HCT116 (cell line): ENCODE results near the gene GPA33. TPM values are rescaled to one million over a fixed set of nuclear protein-coding genes. Genes with fewer than 3 reads are reported as not detected.

Source experiments
- ATAC-seq: fragments of 200-7000 bp; cut with Tn5 transposase; 2 replicates; pipeline ENCODE4 v1.9.1; 2020; ENCODE audit warnings: mild to moderate bottlenecking, moderate library complexity
- BruUV-seq: library from RNA; stranded (reverse); fragments of 400-500 nt; replicated peaks from 2 replicates; lab custom pipeline; 2021; lab: Mats Ljungman, UMichigan
- CTCF ChIA-PET: fragments of 300-600 bp; sonication (Branson Sonifier 250); formaldehyde crosslinking; loops from one replicate; lab custom pipeline; 2021; ENCODE audit warnings: antibody characterized with exemption; lab: Charles Lee
- POLR2A ChIA-PET: fragments of 300-600, 350-600 bp; sonication (Branson Sonifier 250); formaldehyde crosslinking; loops from one replicate; lab custom pipeline; 2021; ENCODE audit warnings: antibody characterized with exemption; lab: Charles Lee
- RAD21 ChIA-PET, 2 experiments: fragments of 300-600 bp; sonication (Branson Sonifier 250); formaldehyde crosslinking; loops; one replicate each; lab custom pipeline; 2023; ENCODE audit warnings: low total read pairs in 2 of 2; ENCODE audit not compliant: uncharacterized antibody in 2 of 2, unreplicated experiment in 2 of 2, low non-redundant PET in 1 of 2; lab: Charles Lee
- DNase-seq: peaks from one replicate; pipeline ENCODE4 v3.0.0-alpha.2; 2010; ENCODE audit warnings: low read depth, low spot score
- H2AFZ ChIP-seq: fragments of 200-600 bp; shearing (Covaris generic), sonication (generic); 2 replicates; pipeline ENCODE4 v1.6.1; 2017; ENCODE audit warnings: low read depth, mixed run types, mixed read lengths, antibody characterized with exemption, low read length; ENCODE audit not compliant: poor library complexity, severe bottlenecking
- H3K27ac ChIP-seq: 2 replicates; pipeline ENCODE4 v1.5.1; 2012; ENCODE audit warnings: low read depth, low read length
- H3K27me3 ChIP-seq: fragments of 200-600 bp; sonication (generic); 2 replicates; pipeline ENCODE4 v1.6.1; 2016; ENCODE audit warnings: mixed run types, low read length, mixed read lengths; ENCODE audit not compliant: insufficient read depth
- H3K36me3 ChIP-seq, 2 experiments: fragments of 200-500 bp in 1 of 2; fragments of 200-600 bp in 1 of 2; sonication (Bioruptor generic) in 1 of 2; sonication (generic) in 1 of 2; 2 replicates each; pipeline versions ENCODE4 v1.5.1 to v1.6.1; 2014 to 2016; ENCODE audit warnings: low read length in 2 of 2, inconsistent platforms in 1 of 2, mixed read lengths in 1 of 2, mixed run types in 1 of 2; ENCODE audit not compliant: insufficient read depth in 2 of 2, control insufficient read depth in 1 of 2
- H3K4me1 ChIP-seq, 2 experiments: fragments of 200-600 bp in 1 of 2; sonication (generic) in 1 of 2; 2 replicates each; pipeline versions ENCODE4 v1.5.1 to v1.6.1; 2012 to 2017; ENCODE audit warnings: low read length in 2 of 2, inconsistent platforms in 1 of 2, mild to moderate bottlenecking in 1 of 2, mixed read lengths in 1 of 2, mixed run types in 1 of 2, moderate library complexity in 1 of 2; ENCODE audit not compliant: insufficient read depth in 2 of 2, control insufficient read depth in 1 of 2
- H3K4me2 ChIP-seq: fragments of 200-600 bp; sonication (generic); 2 replicates; pipeline ENCODE4 v1.6.1; 2017; ENCODE audit warnings: mixed run types, low read length, mixed read lengths
- H3K4me3 ChIP-seq, 2 experiments: fragments of 200-600 bp in 1 of 2; sonication (generic) in 1 of 2; replicated peaks in 1 of 2; 2 replicates each; pipeline ENCODE4 v1.5.1; 2011 to 2016; ENCODE audit warnings: low read length in 2 of 2, control low read depth in 1 of 2, low read depth in 1 of 2, mild to moderate bottlenecking in 1 of 2, mixed read lengths in 1 of 2, mixed run types in 1 of 2
- H3K79me2 ChIP-seq: fragments of 200-600 bp; sonication (generic); 2 replicates; pipeline ENCODE4 v1.6.1; 2017; ENCODE audit warnings: mild to moderate bottlenecking, mixed run types, low read length, moderate library complexity, mixed read lengths; ENCODE audit not compliant: insufficient read depth
- H3K9ac ChIP-seq: fragments of 200-600 bp; sonication (generic); 2 replicates; pipeline ENCODE4 v1.6.1; 2016; ENCODE audit warnings: low read length, mixed read lengths
- H3K9me2 ChIP-seq: fragments of 200-600 bp; sonication (generic), shearing (Covaris generic); 2 replicates; pipeline ENCODE4 v1.6.1; 2017; ENCODE audit warnings: mixed run types, mild to moderate bottlenecking, moderate library complexity; ENCODE audit not compliant: insufficient read depth
- H3K9me3 ChIP-seq, 2 experiments: fragments of 200-500 bp in 1 of 2; fragments of 200-600 bp in 1 of 2; sonication (Bioruptor generic) in 1 of 2; sonication (generic) in 1 of 2; 2 replicates each; pipeline ENCODE4 v1.6.1; 2014 to 2017; ENCODE audit warnings: low read length in 2 of 2, mixed read lengths in 2 of 2, inconsistent platforms in 1 of 2, low read depth in 1 of 2, mild to moderate bottlenecking in 1 of 2, mixed run types in 1 of 2, moderate library complexity in 1 of 2; ENCODE audit not compliant: control insufficient read depth in 1 of 2, insufficient read depth in 1 of 2
- H4K20me1 ChIP-seq: fragments of 200-600 bp; sonication (generic), shearing (Covaris generic); 2 replicates; pipeline ENCODE4 v1.6.1; 2017; ENCODE audit warnings: mixed run types, mild to moderate bottlenecking, moderate library complexity; ENCODE audit not compliant: insufficient read depth
- CBX3 ChIP-seq: IDR thresholded peaks from 2 replicates; pipeline ENCODE4 v1.6.1; 2012; ENCODE audit warnings: low read depth
- CTCF ChIP-seq, 3 experiments: fragments of 200-600 bp in 1 of 3; sonication (generic) in 1 of 3; IDR thresholded peaks in 2 of 3; conservative IDR thresholded peaks in 1 of 3; 2 replicates each; pipeline ENCODE4 v1.5.1; 2012 to 2017; ENCODE audit warnings: low read depth in 2 of 3, low read length in 2 of 3, antibody characterized with exemption in 1 of 3, borderline replicate concordance in 1 of 3, control low read depth in 1 of 3, mild to moderate bottlenecking in 1 of 3, mixed read lengths in 1 of 3, mixed run types in 1 of 3, moderate library complexity in 1 of 3; ENCODE audit not compliant: insufficient read depth in 1 of 3
- MAX ChIP-seq: IDR thresholded peaks from 2 replicates; pipeline ENCODE4 v1.6.1; 2012
- POLR2AphosphoS5 ChIP-seq: IDR thresholded peaks from 2 replicates; pipeline ENCODE4 v1.6.1; 2011; ENCODE audit warnings: mild to moderate bottlenecking, low read depth, low read length, moderate library complexity
- RAD21 ChIP-seq: IDR thresholded peaks from 2 replicates; pipeline ENCODE4 v1.6.1; 2012; ENCODE audit warnings: low read depth, mild to moderate bottlenecking
- SIN3A ChIP-seq: IDR thresholded peaks from 2 replicates; pipeline ENCODE4 v1.6.1; 2012; ENCODE audit warnings: low read depth
- SRF ChIP-seq: IDR thresholded peaks from 2 replicates; pipeline ENCODE4 v1.6.1; 2012; ENCODE audit warnings: low read depth
- ZFX ChIP-seq: fragments of 450-650 bp; IDR thresholded peaks from 2 replicates; pipeline ENCODE4 v1.6.1; 2017
- ZNF274 ChIP-seq: fragments of 200-500 bp; sonication (Bioruptor generic); IDR thresholded peaks from 2 replicates; pipeline ENCODE4 v1.6.1; 2014; ENCODE audit warnings: mild to moderate bottlenecking, low read depth, low read length, inconsistent platforms
- intact Hi-C: fragments of 100-400 bp; cut with micrococcal nuclease; formaldehyde crosslinking; loops from 2 replicates; pipeline ENCODE4 v1.10.0; 2022
- total RNA-seq: library from RNA; stranded (reverse); gene quantifications from one replicate; pipeline ENCODE4 v1.2.1, GENCODE V29; 2021; ENCODE audit not compliant: unreplicated experiment

GPA33 gene
- total RNA-seq, 1 experiment from 2014 or later, result 0.22 TPM

- no peak overlapping the region for H3K9ac ChIP-seq
- no peaks in the 10 kb centered on the region for H4K20me1 ChIP-seq
- no peak overlapping the region for H3K27ac ChIP-seq
- H3K9me2 ChIP-seq, result no peaks in the 10 kb centered on the region
- H3K4me3 ChIP-seq, result no peak overlapping the region
- intact Hi-C loops, result no loop called here
- ChIA-PET POLR2A (no interaction called here), CTCF (interaction anchor here (4.3 kb wide), 1 partner anchor 142 kb away, joined by 29 read pairs; no protein-coding TSS in a partner anchor), RAD21 (no interaction called here)
- H3K27me3 ChIP-seq, result no peaks in the 10 kb centered on the region
- no peak overlapping the region for H3K4me2 ChIP-seq
- TF ChIP-seq SIN3A (no peak), POLR2AphosphoS5 (no peak), SRF (no peak), ZNF274 (no peak), CBX3 (no peak), ZFX (no peak), MAX (peak; percentile 35; the same call in 1 of the 2 replicates), CTCF (IDR thresholded peaks at IDR 0.05 in 2 of 3, conservative IDR thresholded peaks at IDR 0.05 in 1 of 3; ENCODE audit: borderline replicate concordance in 1 of 3, insufficient read depth in 1 of 3, low read depth in 2 of 3, low read length in 2 of 3) (peak; percentile 58 to 71 (median 71); a peak in 5 of 6 replicates), RAD21 (peak; percentile 48)
- H3K9me3 ChIP-seq, result no peaks in the 10 kb centered on the region
- DNase-seq (peak; percentile 35), ATAC-seq (peak; percentile 86)
- H3K79me2 ChIP-seq, result no peaks in the 10 kb centered on the region
- H3K4me1 ChIP-seq, result peaks cover 0 to 7% of the 10 kb centered on the region in 2 experiments; a peak in 2 of 4 replicates
- H2AFZ ChIP-seq, result no peak overlapping the region
- no peaks in the 10 kb centered on the region for H3K36me3 ChIP-seq
- no TSS peak for BruUV-seq
Observed at GRCh38 chr1:167052389-167052788, 37.8 kb downstream of the GPA33 start.
